GM12875 (cell line): ENCODE data around the gene SEC61A1.

Experiments
- H3K4me3 ChIP-seq: one replicate; pipeline ENCODE4 v1.5.1; 2011; ENCODE audit warnings: low read depth, low read length, control low read depth
- CTCF ChIP-seq: IDR thresholded peaks from 2 replicates; pipeline ENCODE4 v1.5.1; 2011; ENCODE audit warnings: low read depth, mild to moderate bottlenecking, control low read depth, inconsistent platforms, low read length, moderate library complexity, borderline replicate concordance; ENCODE audit not compliant: insufficient read depth

Gene SEC61A1

GRCh38 chr3:128111147-128111546 is 58.9 kb downstream of the SEC61A1 start:
- no peak for TF ChIP-seq CTCF
- no peak overlapping the region for H3K4me3 ChIP-seq

GRCh38 chr3:128112357-128112968 is 60.2 kb downstream of the SEC61A1 start:
- H3K4me3 ChIP-seq, result no peak overlapping the region
- TF ChIP-seq CTCF, result no peak

DNA sequence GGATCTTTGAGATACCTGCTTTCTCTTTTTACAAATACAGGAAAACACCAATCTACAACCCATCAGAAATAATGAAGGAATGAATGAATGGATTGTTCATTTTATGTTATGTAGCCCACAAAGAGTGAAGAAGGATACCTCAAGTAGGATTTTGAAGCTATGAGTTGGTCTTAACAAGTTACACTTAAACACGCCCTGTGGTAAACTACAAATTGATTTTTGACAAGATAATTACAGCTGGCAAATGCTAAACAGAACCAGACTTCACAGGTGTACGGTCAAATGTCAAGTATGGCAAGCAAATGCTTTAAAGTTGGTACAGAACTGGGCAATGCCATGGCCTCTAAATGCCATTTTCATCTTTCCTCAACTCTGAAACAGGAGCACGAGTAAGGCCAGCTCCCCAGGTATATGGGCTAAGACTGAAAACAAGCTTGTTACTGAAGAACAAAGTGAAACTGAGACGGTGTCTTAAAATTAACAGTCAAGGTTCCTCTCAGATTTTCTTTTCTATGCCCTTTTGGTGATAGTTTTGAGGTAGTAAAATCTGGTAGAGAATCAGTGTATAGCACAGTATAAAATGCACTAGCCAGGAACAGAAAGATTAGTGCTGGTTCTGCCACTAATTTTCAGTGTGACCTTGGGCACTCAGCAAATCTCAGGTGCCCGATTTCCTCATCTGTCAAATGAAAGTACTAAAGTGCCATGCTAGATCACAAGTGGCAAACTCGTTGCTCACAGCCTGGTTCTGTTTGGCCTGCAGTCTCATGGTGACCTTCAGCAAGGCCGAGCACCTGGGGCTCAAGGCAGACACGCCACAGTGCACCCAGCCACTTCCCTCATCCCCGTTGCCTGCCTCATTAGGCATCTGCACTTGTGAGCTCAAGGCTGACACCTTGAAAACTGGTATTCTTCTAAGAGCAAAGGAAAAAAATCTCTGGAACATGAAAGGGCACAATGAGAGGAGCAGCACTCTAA is 61.9 kb downstream of the SEC61A1 start:
- no peak overlapping the region for H3K4me3 ChIP-seq

More for the DNA sequence above, 61.9 kb downstream of the SEC61A1 start:
- TF ChIP-seq CTCF, result no peak
